ENCODE data around the gene DNMT3A. TPM values are rescaled to one million over a fixed set of nuclear protein-coding genes. Genes with fewer than 3 reads are reported as not detected.

Gene DNMT3A
- total RNA-seq, 1 experiment from 2014 or later = 8.0 TPM

DNA sequence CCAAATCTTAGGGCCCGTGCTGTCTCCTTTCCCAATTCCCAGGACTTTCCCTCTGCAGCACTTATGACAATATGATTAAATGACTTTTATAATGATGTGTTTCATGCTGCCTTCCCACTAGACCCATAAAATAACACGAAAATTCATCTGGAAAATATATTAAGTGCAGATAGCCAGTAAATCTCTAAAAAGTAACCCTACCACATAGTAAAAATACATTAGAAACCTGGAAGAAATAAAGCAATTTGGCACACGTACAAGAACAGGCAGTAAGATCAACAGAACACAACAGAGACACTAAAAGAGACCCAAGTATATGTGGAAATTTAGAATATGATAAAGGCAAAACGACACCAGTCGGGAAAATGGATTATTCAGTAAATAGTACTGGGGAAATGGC lies 143.1 kb downstream of the DNMT3A start:
- H3K4me1 Mint-ChIP-seq (ENCODE audit: insufficient read depth, unreplicated experiment) = no peaks in the 10 kb centered on the region

DNA sequence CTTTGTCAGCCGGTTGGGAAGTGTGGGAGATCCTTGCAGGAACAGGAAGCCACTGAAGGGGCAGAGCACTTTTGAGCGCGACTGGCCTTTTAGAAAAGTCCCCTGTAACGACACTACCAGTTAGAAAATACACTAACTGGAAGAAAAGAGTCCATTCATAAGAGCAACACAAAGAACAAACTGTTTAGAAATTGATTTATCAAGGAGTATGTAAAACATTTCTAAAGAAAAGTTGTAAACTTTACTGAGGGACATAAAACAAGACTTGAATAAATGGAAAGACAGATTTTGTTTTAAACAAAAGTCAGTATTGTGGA lies 143.6 kb downstream of the DNMT3A start:
- Mint-ChIP-seq H3K4me1 (ENCODE audit: insufficient read depth, unreplicated experiment) (no peaks in the 10 kb centered on the region), H3K4me3 (ENCODE audit: unreplicated experiment) (no peak overlapping the region), H3K27me3 (ENCODE audit: insufficient read depth, unreplicated experiment) (peaks cover 15% of the 10 kb centered on the region), H3K27ac (ENCODE audit: low read depth, unreplicated experiment) (no peak overlapping the region), H3K36me3 (ENCODE audit: insufficient read depth, unreplicated experiment) (no peaks in the 10 kb centered on the region), H3K9me3 (ENCODE audit: unreplicated experiment) (no peaks in the 10 kb centered on the region)
- intact Hi-C loops (cut with micrococcal nuclease) = loop anchor here (5.0 kb wide), 1 partner anchor 371 kb away; no protein-coding TSS in a partner anchor
- CTCF ChIA-PET = interaction anchor here (0.6 to 3.4 kb wide), 3 partner anchors 12 to 50 kb away, joined by 3 to 34 read pairs (median 16); no protein-coding TSS in a partner anchor
- BruUV-seq (replicated peaks) = no TSS peak
- DNase-seq (ENCODE audit: unreplicated experiment) = no peak
- POLR2A ChIA-PET = no interaction called here
- TF ChIP-seq CTCF (IDR thresholded peaks at IDR 0.05; ENCODE audit: unreplicated experiment) = no peak

More for the DNA sequence above, 143.1 kb downstream of the DNMT3A start:
- H3K36me3 Mint-ChIP-seq (ENCODE audit: insufficient read depth, unreplicated experiment) = no peaks in the 10 kb centered on the region
- BruUV-seq (replicated peaks) = no TSS peak
- H3K9me3 Mint-ChIP-seq (ENCODE audit: unreplicated experiment) = no peaks in the 10 kb centered on the region
- no peak for TF ChIP-seq CTCF (IDR thresholded peaks at IDR 0.05; ENCODE audit: unreplicated experiment)
- H3K27me3 Mint-ChIP-seq (ENCODE audit: insufficient read depth, unreplicated experiment) = peaks cover 15% of the 10 kb centered on the region
- POLR2A ChIA-PET = no interaction called here
- H3K4me3 Mint-ChIP-seq (ENCODE audit: unreplicated experiment) = no peak overlapping the region
- CTCF ChIA-PET = no interaction called here
- intact Hi-C loops (cut with micrococcal nuclease) = loop anchor here (5.0 kb wide), 1 partner anchor 371 kb away; no protein-coding TSS in a partner anchor
- H3K27ac Mint-ChIP-seq (ENCODE audit: low read depth, unreplicated experiment) = no peak overlapping the region
- DNase-seq (ENCODE audit: unreplicated experiment) = no peak

GRCh38 chr2:25197336-25198208 lies 144.2 kb downstream of the DNMT3A start:
- ChIA-PET POLR2A (interaction anchor here (0.6 kb wide), 1 partner anchor 63 kb away, joined by 4 read pairs; no protein-coding TSS in a partner anchor), CTCF (interaction anchor here (0.5 to 3.6 kb wide), 15 partner anchors 10 to 788 kb away, joined by 3 to 46 read pairs (median 5); partner anchors contain the start of gene POMC)
- Mint-ChIP-seq H3K27me3 (ENCODE audit: insufficient read depth, unreplicated experiment) (peaks cover 15% of the 10 kb centered on the region), H3K4me1 (ENCODE audit: insufficient read depth, unreplicated experiment) (no peaks in the 10 kb centered on the region), H3K4me3 (ENCODE audit: unreplicated experiment) (no peak overlapping the region), H3K36me3 (ENCODE audit: insufficient read depth, unreplicated experiment) (peaks cover 3% of the 10 kb centered on the region), H3K27ac (ENCODE audit: low read depth, unreplicated experiment) (no peak overlapping the region), H3K9me3 (ENCODE audit: unreplicated experiment) (no peaks in the 10 kb centered on the region)
- no peak for TF ChIP-seq CTCF (IDR thresholded peaks at IDR 0.05; ENCODE audit: unreplicated experiment)
- BruUV-seq (replicated peaks) = no TSS peak
- DNase-seq (ENCODE audit: unreplicated experiment) = no peak
- intact Hi-C loops (cut with micrococcal nuclease) = loop anchor here (5.0 kb wide), 1 partner anchor 370 kb away; no protein-coding TSS in a partner anchor

- Mint-ChIP-seq H3K9me3 (ENCODE audit: unreplicated experiment) (no peaks in the 10 kb centered on the region), H3K4me3 (ENCODE audit: unreplicated experiment) (no peak overlapping the region), H3K27ac (ENCODE audit: low read depth, unreplicated experiment) (no peak overlapping the region), H3K36me3 (ENCODE audit: insufficient read depth, unreplicated experiment) (peaks cover 5% of the 10 kb centered on the region), H3K27me3 (ENCODE audit: insufficient read depth, unreplicated experiment) (peaks cover 15% of the 10 kb centered on the region), H3K4me1 (ENCODE audit: insufficient read depth, unreplicated experiment) (no peaks in the 10 kb centered on the region)
- no TSS peak for BruUV-seq (replicated peaks)
- POLR2A ChIA-PET = no interaction called here
- DNase-seq (ENCODE audit: unreplicated experiment) = no peak
- no peak for TF ChIP-seq CTCF (IDR thresholded peaks at IDR 0.05; ENCODE audit: unreplicated experiment)
- intact Hi-C loops (cut with micrococcal nuclease) = loop anchor here (5.0 kb wide), 1 partner anchor 367 kb away; no protein-coding TSS in a partner anchor
- CTCF ChIA-PET = interaction anchor here (0.5 to 3.6 kb wide), 12 partner anchors 13 to 784 kb away, joined by 3 to 46 read pairs (median 6); partner anchors contain the start of gene POMC
Observed at GRCh38 chr2:25194576-25195122, 147.1 kb downstream of the DNMT3A start.
